Stimulated activated memory B cell treated with anti-CD40 and anti-IgM and Interleukin-4, amounts not matched to agents 10 μg/mL and 1 μg/mL and 100 μg/mL, for 72 hours (primary cell): ENCODE data around the gene IGFBP3.
"Not testable (repeated sequence)": the region's sequence is repeated elsewhere in the genome, so short reads cannot be mapped to it uniquely, and the experiment has no call there.

Source experiments
- ATAC-seq: fragments of 150-1000 bp; cut with Tn5 transposase; 2 replicates; pipeline ENCODE4 v1.10.0; 2021
- H3K27ac Mint-ChIP-seq: one replicate; pipeline ENCODE4 v1.8.0; 2022; ENCODE audit warnings: mild to moderate bottlenecking, mixed read lengths
- H3K27me3 Mint-ChIP-seq: one replicate; pipeline ENCODE4 v1.8.0; 2022; ENCODE audit warnings: mixed read lengths
- H3K36me3 Mint-ChIP-seq: one replicate; pipeline ENCODE4 v1.8.0; 2022; ENCODE audit warnings: mixed read lengths
- H3K4me1 Mint-ChIP-seq: one replicate; pipeline ENCODE4 v1.8.0; 2022; ENCODE audit warnings: mixed read lengths
- H3K4me3 Mint-ChIP-seq: one replicate; pipeline ENCODE4 v1.8.0; 2022; ENCODE audit warnings: mild to moderate bottlenecking, moderate library complexity, mixed read lengths
- H3K9me3 Mint-ChIP-seq: one replicate; pipeline ENCODE4 v1.8.0; 2022; ENCODE audit warnings: mixed read lengths

Gene IGFBP3

GRCh38 chr7:45920502-45921380, at the start of gene IGFBP3:
Gene IGFBP3 (minus strand): TSS chr7:45921272. CDS start chr7:45921140, 132 bp downstream.
- ATAC-seq = no peak
- H3K27ac Mint-ChIP-seq = no peak within 1 kb of the TSS
- peaks cover 75% of the 10 kb centered on the region for H3K27me3 Mint-ChIP-seq

GRCh38 chr7:45970454-45970853, 49.4 kb upstream of the IGFBP3 start:
- Mint-ChIP-seq H3K27me3 (peaks cover 8% of the 10 kb centered on the region), H3K27ac (no peak overlapping the region), H3K9me3 (no peaks in the 10 kb centered on the region), H3K4me3 (no peak overlapping the region), H3K36me3 (no peaks in the 10 kb centered on the region), H3K4me1 (no peaks in the 10 kb centered on the region)
- no peak for ATAC-seq

More at GRCh38 chr7:45920502-45921380, at the start of gene IGFBP3:
- Mint-ChIP-seq H3K4me3 (peak within 1 kb of the TSS; percentile 41), H3K36me3 (no peaks in the 10 kb centered on the region), H3K9me3 (no peaks in the 10 kb centered on the region), H3K4me1 (peaks cover 28% of the 10 kb centered on the region)

- Mint-ChIP-seq H3K27me3 (peaks cover 8% of the 10 kb centered on the region), H3K4me1 (no peaks in the 10 kb centered on the region), H3K27ac (no peak overlapping the region), H3K9me3 (no peaks in the 10 kb centered on the region), H3K36me3 (no peaks in the 10 kb centered on the region), H3K4me3 (no peak overlapping the region)
- no peak for ATAC-seq
These were observed 48.9 kb upstream of the IGFBP3 start for GRCh38 chr7:45969940-45970339.

GRCh38 chr7:45968856-45969541, 47.9 kb upstream of the IGFBP3 start:
- H3K4me3 Mint-ChIP-seq = no peak overlapping the region
- H3K36me3 Mint-ChIP-seq = no peaks in the 10 kb centered on the region
- H3K4me1 Mint-ChIP-seq = no peaks in the 10 kb centered on the region
- no peak overlapping the region for H3K27ac Mint-ChIP-seq
- H3K27me3 Mint-ChIP-seq = peaks cover 8% of the 10 kb centered on the region
- no peak for ATAC-seq
- H3K9me3 Mint-ChIP-seq = no peaks in the 10 kb centered on the region

- no peaks in the 10 kb centered on the region for H3K9me3 Mint-ChIP-seq
- peaks cover 8% of the 10 kb centered on the region for H3K27me3 Mint-ChIP-seq
- H3K4me3 Mint-ChIP-seq = no peak overlapping the region
- no peak overlapping the region for H3K27ac Mint-ChIP-seq
- no peak for ATAC-seq
- H3K36me3 Mint-ChIP-seq = no peaks in the 10 kb centered on the region
- H3K4me1 Mint-ChIP-seq = no peaks in the 10 kb centered on the region
These were observed 47.2 kb upstream of the IGFBP3 start for GRCh38 chr7:45968312-45968711.

GRCh38 chr7:45967591-45968157, 46.6 kb upstream of the IGFBP3 start:
- Mint-ChIP-seq H3K4me3 (no peak overlapping the region), H3K27ac (no peak overlapping the region), H3K36me3 (no peaks in the 10 kb centered on the region), H3K27me3 (peaks cover 3% of the 10 kb centered on the region), H3K4me1 (no peaks in the 10 kb centered on the region), H3K9me3 (no peaks in the 10 kb centered on the region)
- ATAC-seq = no peak

- no peaks in the 10 kb centered on the region for H3K36me3 Mint-ChIP-seq
- ATAC-seq = no peak
- no peaks in the 10 kb centered on the region for H3K9me3 Mint-ChIP-seq
These were observed 41.8 kb upstream of the IGFBP3 start for GRCh38 chr7:45962861-45963260.

GRCh38 chr7:45957721-45958120, 36.6 kb upstream of the IGFBP3 start:
- no peak overlapping the region for H3K27ac Mint-ChIP-seq
- H3K4me3 Mint-ChIP-seq = no peak overlapping the region
- H3K4me1 Mint-ChIP-seq = no peaks in the 10 kb centered on the region
- no peaks in the 10 kb centered on the region for H3K36me3 Mint-ChIP-seq
- no peak for ATAC-seq
- H3K9me3 Mint-ChIP-seq = peaks cover 3% of the 10 kb centered on the region
- peaks cover 9% of the 10 kb centered on the region for H3K27me3 Mint-ChIP-seq

More at GRCh38 chr7:45962861-45963260, 41.8 kb upstream of the IGFBP3 start:
- Mint-ChIP-seq H3K27me3 (no peaks in the 10 kb centered on the region), H3K27ac (no peak overlapping the region), H3K4me3 (no peak overlapping the region), H3K4me1 (no peaks in the 10 kb centered on the region)

- peaks cover 5% of the 10 kb centered on the region for H3K9me3 Mint-ChIP-seq
- no peaks in the 10 kb centered on the region for H3K4me1 Mint-ChIP-seq
- no peak for ATAC-seq
- no peaks in the 10 kb centered on the region for H3K36me3 Mint-ChIP-seq
- H3K27me3 Mint-ChIP-seq = peaks cover 9% of the 10 kb centered on the region
- H3K27ac Mint-ChIP-seq = no peak overlapping the region
- H3K4me3 Mint-ChIP-seq = no peak overlapping the region
These were observed 34.2 kb upstream of the IGFBP3 start for GRCh38 chr7:45955286-45955685.

GRCh38 chr7:45953055-45953454, 32.0 kb upstream of the IGFBP3 start:
- H3K27ac Mint-ChIP-seq, ATAC-seq, H3K36me3 Mint-ChIP-seq, H3K27me3 Mint-ChIP-seq, H3K4me3 Mint-ChIP-seq, H3K4me1 Mint-ChIP-seq, H3K9me3 Mint-ChIP-seq: not testable (repeated sequence)

- Mint-ChIP-seq H3K9me3 (peaks cover 4% of the 10 kb centered on the region), H3K27me3 (no peaks in the 10 kb centered on the region), H3K4me3 (no peak overlapping the region), H3K27ac (no peak overlapping the region), H3K4me1 (no peaks in the 10 kb centered on the region), H3K36me3 (no peaks in the 10 kb centered on the region)
- ATAC-seq = no peak
These were observed 23.0 kb upstream of the IGFBP3 start for GRCh38 chr7:45944058-45944457.

GRCh38 chr7:45940939-45941338, 19.9 kb upstream of the IGFBP3 start:
- Mint-ChIP-seq H3K27me3 (peaks cover 9% of the 10 kb centered on the region), H3K36me3 (no peaks in the 10 kb centered on the region), H3K9me3 (peaks cover 4% of the 10 kb centered on the region), H3K4me3 (peak overlapping the region; percentile 4), H3K27ac (no peak overlapping the region), H3K4me1 (no peaks in the 10 kb centered on the region)
- no peak for ATAC-seq

GRCh38 chr7:45940237-45940781, 19.2 kb upstream of the IGFBP3 start:
- H3K4me3 Mint-ChIP-seq = peak overlapping the region; percentile 51
- not testable (repeated sequence) for H3K27me3 Mint-ChIP-seq, H3K27ac Mint-ChIP-seq, ATAC-seq, H3K9me3 Mint-ChIP-seq, H3K36me3 Mint-ChIP-seq, H3K4me1 Mint-ChIP-seq

GRCh38 chr7:45939574-45939973, 18.5 kb upstream of the IGFBP3 start:
- no peaks in the 10 kb centered on the region for H3K36me3 Mint-ChIP-seq
- H3K9me3 Mint-ChIP-seq = peaks cover 4% of the 10 kb centered on the region
- H3K4me3 Mint-ChIP-seq = no peak overlapping the region
- ATAC-seq = no peak
- H3K4me1 Mint-ChIP-seq = no peaks in the 10 kb centered on the region
- H3K27ac Mint-ChIP-seq = no peak overlapping the region
- H3K27me3 Mint-ChIP-seq = peaks cover 9% of the 10 kb centered on the region

- H3K4me3 Mint-ChIP-seq = no peak overlapping the region
- peaks cover 9% of the 10 kb centered on the region for H3K27me3 Mint-ChIP-seq
- no peaks in the 10 kb centered on the region for H3K4me1 Mint-ChIP-seq
- H3K27ac Mint-ChIP-seq = no peak overlapping the region
- no peak for ATAC-seq
- peaks cover 4% of the 10 kb centered on the region for H3K9me3 Mint-ChIP-seq
- H3K36me3 Mint-ChIP-seq = no peaks in the 10 kb centered on the region
These were observed 17.7 kb upstream of the IGFBP3 start for GRCh38 chr7:45938626-45939302.
